ENCODE data around the gene PILRB. TPM values are rescaled to one million over a fixed set of nuclear protein-coding genes. Genes with fewer than 3 reads are reported as not detected.
"Not testable (repeated sequence)": the region's sequence is repeated elsewhere in the genome, so short reads cannot be mapped to it uniquely, and the experiment has no call there.

The PILRB gene
- total RNA-seq, 1 experiment from 2014 or later: 74.1 TPM

GRCh38 chr7:100364480-100364879 is 6.6 kb downstream of the PILRB start:
- Histone ChIP-seq H4K20me1 (ENCODE audit: low read length) (no peaks in the 10 kb centered on the region), H3K27me3 (ENCODE audit: low read length) (no peaks in the 10 kb centered on the region), H3K4me2 (ENCODE audit: low read length) (no peak overlapping the region), H3K4me1 (ENCODE audit: insufficient read depth, low read length) (no peaks in the 10 kb centered on the region), H3K36me3 (ENCODE audit: low read depth, low read length) (peaks cover 29% of the 10 kb centered on the region), H3F3A (ENCODE audit: low read length, unreplicated experiment) (no peaks in the 10 kb centered on the region), H3K4me3 (ENCODE audit: low read length) (no peak overlapping the region), H3K9ac (ENCODE audit: low read length) (no peak overlapping the region), H3K27ac (ENCODE audit: low read length) (no peak overlapping the region), H3K9me2 (replicated peaks; ENCODE audit: low read length) (no peaks in the 10 kb centered on the region), H3K9me3 (ENCODE audit: low read length) (no peaks in the 10 kb centered on the region), H3K79me2 (ENCODE audit: low read length) (no peaks in the 10 kb centered on the region), H2AFZ (ENCODE audit: low read length) (no peak overlapping the region)
- BruUV-seq (replicated peaks): no TSS peak
- ChIA-PET POLR2A (ENCODE audit: unreplicated experiment) (no interaction called here), CTCF (no interaction called here)
- ATAC-seq (no peak), DNase-seq (no peak)
- intact Hi-C loops (cut with micrococcal nuclease): no loop called here
- TF ChIP-seq EZH2phosphoT487 (IDR thresholded peaks at IDR 0.05; ENCODE audit: borderline replicate concordance, low read length): no peak
- TF ChIP-seq CTCF (conservative IDR thresholded peaks at IDR 0.05; ENCODE audit: low read depth, low read length): no peak
- no peak for TF ChIP-seq EZH2 (IDR thresholded peaks at IDR 0.05; ENCODE audit: low read length, unreplicated experiment)

GRCh38 chr7:100365998-100366367 is 8.1 kb downstream of the PILRB start:
- DNase-seq; H3F3A ChIP-seq (ENCODE audit: low read length, unreplicated experiment); ATAC-seq; H3K79me2 ChIP-seq (ENCODE audit: low read length); intact Hi-C loops (cut with micrococcal nuclease); H3K27ac ChIP-seq (ENCODE audit: low read length); CTCF ChIA-PET; H4K20me1 ChIP-seq (ENCODE audit: low read length); POLR2A ChIA-PET (ENCODE audit: unreplicated experiment); BruUV-seq (replicated peaks); H3K9me3 ChIP-seq (ENCODE audit: low read length); H3K9me2 ChIP-seq (replicated peaks; ENCODE audit: low read length); H3K4me1 ChIP-seq (ENCODE audit: insufficient read depth, low read length); H3K4me3 ChIP-seq (ENCODE audit: low read length); H3K9ac ChIP-seq (ENCODE audit: low read length); H3K4me2 ChIP-seq (ENCODE audit: low read length); H3K27me3 ChIP-seq (ENCODE audit: low read length); H2AFZ ChIP-seq (ENCODE audit: low read length): not testable (repeated sequence)
- peaks cover 19% of the 10 kb centered on the region; the same call in 1 of the 2 replicates for H3K36me3 ChIP-seq (ENCODE audit: low read depth, low read length)

- Histone ChIP-seq H3K9me3 (ENCODE audit: low read length) (no peaks in the 10 kb centered on the region), H3K4me3 (ENCODE audit: low read length) (no peak overlapping the region), H3K79me2 (ENCODE audit: low read length) (no peaks in the 10 kb centered on the region), H3K4me2 (ENCODE audit: low read length) (no peak overlapping the region), H3F3A (ENCODE audit: low read length, unreplicated experiment) (no peaks in the 10 kb centered on the region), H2AFZ (ENCODE audit: low read length) (no peak overlapping the region), H3K36me3 (ENCODE audit: low read depth, low read length) (peaks cover 19% of the 10 kb centered on the region; the same call in 1 of the 2 replicates), H3K27me3 (ENCODE audit: low read length) (no peaks in the 10 kb centered on the region), H4K20me1 (ENCODE audit: low read length) (no peaks in the 10 kb centered on the region), H3K27ac (ENCODE audit: low read length) (no peak overlapping the region), H3K9ac (ENCODE audit: low read length) (no peak overlapping the region), H3K9me2 (replicated peaks; ENCODE audit: low read length) (no peaks in the 10 kb centered on the region), H3K4me1 (ENCODE audit: insufficient read depth, low read length) (no peaks in the 10 kb centered on the region)
- DNase-seq: no peak
- no TSS peak for BruUV-seq (replicated peaks)
- TF ChIP-seq EZH2phosphoT487 (IDR thresholded peaks at IDR 0.05; ENCODE audit: borderline replicate concordance, low read length) (no peak), EZH2 (IDR thresholded peaks at IDR 0.05; ENCODE audit: low read length, unreplicated experiment) (no peak), CTCF (conservative IDR thresholded peaks at IDR 0.05; ENCODE audit: low read depth, low read length) (no peak)
- ChIA-PET POLR2A (ENCODE audit: unreplicated experiment) (no interaction called here), CTCF (no interaction called here)
- intact Hi-C loops (cut with micrococcal nuclease): no loop called here
- ATAC-seq: no peak; the same call in 1 of the 2 replicates
Observed at GRCh38 chr7:100366411-100367250, 8.7 kb downstream of the PILRB start.

Measured in PC-3 (cell line).